IMR-90 (cell line): Measurements from ENCODE around the gene COL2A1. TPM values are rescaled to one million over a fixed set of nuclear protein-coding genes. Genes with fewer than 3 reads are reported as not detected.

Source experiments
- ATAC-seq: fragments of 200-7000 bp; cut with Tn5 transposase; 2 replicates; pipeline ENCODE4 v1.9.1; 2020; ENCODE audit warnings: low read depth, mild to moderate bottlenecking, moderate library complexity
- BruUV-seq: library from RNA; stranded (reverse); fragments of 400-500 nt; replicated peaks from 2 replicates; lab custom pipeline; 2021; lab: Mats Ljungman, UMichigan
- CTCF ChIA-PET: fragments of 300-600 bp; formaldehyde crosslinking; extraction: SDS; loops from one replicate; lab custom pipeline; 2021; ENCODE audit warnings: antibody characterized with exemption; lab: Yijun Ruan, JAX
- POLR2A ChIA-PET: fragments of 300-600 bp; sonication (Branson Sonifier 250); formaldehyde crosslinking; loops from one replicate; lab custom pipeline; 2022; ENCODE audit warnings: antibody characterized with exemption; ENCODE audit not compliant: unreplicated experiment; lab: Charles Lee
- DNase-seq: peaks from one replicate; pipeline ENCODE4 v3.0.0; 2013
- H2AFZ ChIP-seq: replicated peaks from 2 replicates; pipeline ENCODE3; 2013; ENCODE audit warnings: low read length, mild to moderate bottlenecking; ENCODE audit not compliant: poor library complexity
- H2AK5ac ChIP-seq: 2 replicates; pipeline ENCODE4 v1.6.1; 2013; ENCODE audit warnings: low read depth, low read length, inconsistent platforms
- H2AK9ac ChIP-seq: replicated peaks from 2 replicates; pipeline ENCODE3; 2013; ENCODE audit warnings: mild to moderate bottlenecking, low read depth, low read length, moderate library complexity; ENCODE audit not compliant: poor library complexity
- H2BK120ac ChIP-seq: 2 replicates; pipeline ENCODE4 v1.6.1; 2013; ENCODE audit warnings: low read depth, low read length, inconsistent platforms
- H2BK15ac ChIP-seq: 3 replicates; pipeline ENCODE4 v1.6.1; 2013; ENCODE audit warnings: low read depth, low read length, inconsistent platforms
- H2BK20ac ChIP-seq: 2 replicates; pipeline ENCODE4 v1.6.1; 2013; ENCODE audit warnings: low read depth, mild to moderate bottlenecking, inconsistent platforms, low read length, moderate library complexity
- H2BK5ac ChIP-seq: 2 replicates; pipeline ENCODE4 v1.6.1; 2013; ENCODE audit warnings: mild to moderate bottlenecking, low read depth, low read length, inconsistent platforms; ENCODE audit not compliant: poor library complexity, severe bottlenecking
- H3K14ac ChIP-seq: replicated peaks from 2 replicates; pipeline ENCODE4 v1.6.1; 2013; ENCODE audit warnings: low read depth, low read length, inconsistent platforms
- H3K18ac ChIP-seq: 2 replicates; pipeline ENCODE4 v1.6.1; 2013; ENCODE audit warnings: low read depth, low read length, control low read depth
- H3K23ac ChIP-seq: 2 replicates; pipeline ENCODE4 v1.6.1; 2013; ENCODE audit warnings: low read depth, low read length, inconsistent platforms
- H3K27ac ChIP-seq: 2 replicates; pipeline ENCODE4 v1.5.1; 2013; ENCODE audit warnings: mild to moderate bottlenecking, control low read depth, low read length; ENCODE audit not compliant: insufficient read depth
- H3K27me3 ChIP-seq: 2 replicates; pipeline ENCODE4 v1.6.1; 2013; ENCODE audit warnings: low read length; ENCODE audit not compliant: control insufficient read depth, insufficient read depth
- H3K36me3 ChIP-seq: 2 replicates; pipeline ENCODE4 v1.6.1; 2013; ENCODE audit warnings: low read length, mixed read lengths; ENCODE audit not compliant: control insufficient read depth, insufficient read depth
- H3K4ac ChIP-seq: 2 replicates; pipeline ENCODE4 v1.6.1; 2013; ENCODE audit warnings: low read depth, low read length, inconsistent platforms
- H3K4me1 ChIP-seq: 2 replicates; pipeline ENCODE4 v1.6.1; 2013; ENCODE audit warnings: low read length, mixed read lengths; ENCODE audit not compliant: control insufficient read depth, insufficient read depth
- H3K4me2 ChIP-seq: 2 replicates; pipeline ENCODE4 v1.6.1; 2013; ENCODE audit warnings: low read depth, mild to moderate bottlenecking, control low read depth, low read length, moderate library complexity
- H3K4me3 ChIP-seq: 2 replicates; pipeline ENCODE4 v1.5.1; 2013; ENCODE audit warnings: low read depth, mild to moderate bottlenecking, control low read depth, low read length, moderate library complexity; ENCODE audit not compliant: insufficient read depth
- H3K56ac ChIP-seq: 2 replicates; pipeline ENCODE4 v1.6.1; 2013; ENCODE audit warnings: low read length, inconsistent platforms; ENCODE audit not compliant: insufficient read depth; ENCODE audit errors: extremely low read depth
- H3K79me1 ChIP-seq, 2 experiments: 2 replicates each; pipeline ENCODE4 v1.6.1; 2013; ENCODE audit warnings: low read length in 2 of 2, inconsistent platforms in 1 of 2, low read depth in 1 of 2
- H3K9ac ChIP-seq: 2 replicates; pipeline ENCODE4 v1.6.1; 2013; ENCODE audit warnings: low read depth, low read length, control low read depth
- H3K9me1 ChIP-seq: 2 replicates; pipeline ENCODE4 v1.6.1; 2013; ENCODE audit warnings: low read length, inconsistent platforms; ENCODE audit not compliant: insufficient read depth
- H3K9me3 ChIP-seq: 2 replicates; pipeline ENCODE4 v1.6.1; 2013; ENCODE audit warnings: low read length; ENCODE audit not compliant: control insufficient read depth, insufficient read depth
- H4K20me1 ChIP-seq: 2 replicates; pipeline ENCODE4 v1.6.1; 2013; ENCODE audit warnings: low read length, inconsistent platforms; ENCODE audit not compliant: insufficient read depth
- H4K5ac ChIP-seq: 2 replicates; pipeline ENCODE4 v1.6.1; 2013; ENCODE audit warnings: mild to moderate bottlenecking, low read depth, low read length, control low read depth
- H4K8ac ChIP-seq, 2 experiments: 2 replicates each; pipeline ENCODE4 v1.6.1; 2013; ENCODE audit warnings: low read depth in 2 of 2, low read length in 2 of 2, control low read depth in 1 of 2, inconsistent platforms in 1 of 2
- H4K91ac ChIP-seq: 2 replicates; pipeline ENCODE4 v1.6.1; 2013; ENCODE audit warnings: low read depth, low read length, inconsistent platforms; ENCODE audit not compliant: insufficient read depth
- CHD1 ChIP-seq: IDR thresholded peaks from 2 replicates; pipeline ENCODE4 v1.6.1; 2012; ENCODE audit warnings: low read depth, low read length, improper control_type of control experiment
- CTCF ChIP-seq: conservative IDR thresholded peaks from 2 replicates; pipeline ENCODE4 v1.5.1; 2012; ENCODE audit warnings: mild to moderate bottlenecking, low read depth, low read length, improper control_type of control experiment
- ELK1 ChIP-seq: fragments of 150-350 bp; IDR thresholded peaks from 2 replicates; pipeline ENCODE4 v1.6.1; 2016; ENCODE audit warnings: low read depth, mild to moderate bottlenecking, low read length, moderate library complexity, borderline replicate concordance
- MXI1 ChIP-seq: IDR thresholded peaks from 2 replicates; pipeline ENCODE4 v1.6.1; 2012; ENCODE audit warnings: low read depth, mild to moderate bottlenecking, low read length, moderate library complexity, borderline replicate concordance
- POLR2A ChIP-seq: IDR thresholded peaks from 2 replicates; pipeline ENCODE4 v1.6.1; 2012; ENCODE audit warnings: mild to moderate bottlenecking, low read depth, low read length
- RAD21 ChIP-seq: IDR thresholded peaks from 2 replicates; pipeline ENCODE4 v1.6.1; 2012; ENCODE audit warnings: low read length, improper control_type of control experiment
- whole genome bisulfite sequencing, 2 experiments: methylation state at CpG; one replicate each; pipeline versions ENCODE4 v1.1.5 to v1.1.7; 2013; ENCODE audit warnings: missing lambda C conversion rate in 2 of 2; ENCODE audit not compliant: insufficient read length in 1 of 2; ENCODE audit errors: extremely low coverage in 2 of 2; 5-methylcytosine and 5-hydroxymethylcytosine counted together
- dilution Hi-C: fragments of 300-500 bp; cut with HindIII; formaldehyde crosslinking; loops from one replicate; pipeline ENCODE4 v1.14.3; 2018; ENCODE audit warnings: low sequenced_read_pairs; ENCODE audit not compliant: unreplicated experiment
- in situ Hi-C: fragments of 300-500 bp; cut with MboI; formaldehyde crosslinking; loops from 3 replicates; pipeline ENCODE4 v1.14.3; 2019; ENCODE audit warnings: low sequenced_read_pairs, inconsistent platforms, mixed read lengths
- intact Hi-C: fragments of 100-400 bp; cut with micrococcal nuclease; formaldehyde crosslinking; loops from 2 replicates; pipeline ENCODE4 v1.10.0; 2022
- polyA plus RNA-seq, 3 experiments: library from polyadenylated mRNA; depleted of rRNA; stranded (reverse); fragments of >200 nt; gene quantifications; 2 replicates each; pipeline ENCODE4 v1.2.3, GENCODE V29; 2012; ENCODE audit warnings: low replicate concordance in 1 of 3
- total RNA-seq: library from RNA; depleted of rRNA; stranded (reverse); fragments of >200 nt; gene quantifications from 2 replicates; pipeline ENCODE4 v1.2.3, GENCODE V29; 2012

The COL2A1 gene
- total and polyA plus RNA-seq, 2 of the 4 experiments (the other 2 are of a cell fraction), result 0.05 TPM; not detected in 1

DNA sequence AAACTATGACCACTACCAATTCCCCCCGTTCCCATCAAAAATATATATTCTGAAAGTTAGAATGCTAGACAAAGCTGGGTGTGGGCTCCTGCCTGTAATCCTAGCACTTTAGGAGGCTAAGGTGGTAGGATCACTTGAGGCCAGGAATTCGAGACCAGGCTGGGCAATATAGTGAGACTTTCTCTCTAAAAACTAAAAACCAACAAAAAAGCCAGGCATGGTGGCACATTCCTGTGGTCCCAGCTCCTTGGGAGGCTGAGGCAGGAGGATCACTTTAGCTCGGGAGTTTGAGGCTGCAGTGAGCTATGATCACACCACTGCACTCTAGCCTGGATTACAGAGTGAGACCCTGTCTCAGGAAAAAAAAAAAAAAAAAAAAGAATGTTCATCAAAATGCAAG is 48.8 kb upstream of the COL2A1 start:
- Histone ChIP-seq H3K14ac (no peak overlapping the region), H4K5ac (no peak overlapping the region), H2AK5ac (no peak overlapping the region), H2AFZ (no peak overlapping the region), H3K56ac (no peak overlapping the region), H3K9me1 (0 out of 2 replicates have a peak, but pooled peaks cover 2% of the 10 kb centered on the region), H2AK9ac (no peak overlapping the region), H3K36me3 (peaks cover 1% of the 10 kb centered on the region; the same call in 1 of the 2 replicates), H3K27ac (no peak overlapping the region), H3K9ac (no peak overlapping the region), H4K91ac (no peak overlapping the region), H4K20me1 (no peaks in the 10 kb centered on the region), H3K18ac (no peak overlapping the region), H3K4me1 (no peaks in the 10 kb centered on the region), H3K9me3 (no peaks in the 10 kb centered on the region), H2BK120ac (no peak overlapping the region), H4K8ac (no peak overlapping the region), H3K23ac (no peak overlapping the region), H3K27me3 (no peaks in the 10 kb centered on the region), H3K79me1 (0 out of 4 replicates have a peak, but pooled peaks cover 0 to 3% of the 10 kb centered on the region in 2 experiments), H3K4ac (no peak overlapping the region), H2BK20ac (no peak overlapping the region), H2BK5ac (no peak overlapping the region), H3K4me3 (no peak overlapping the region), H3K4me2 (no peak overlapping the region), H2BK15ac (no peak overlapping the region)
- CTCF ChIA-PET, result no interaction called here
- BruUV-seq, result no TSS peak
- DNase-seq, result no peak
- no CpG with 5 or more reads among the region's 3 CpGs for WGBS, 2 experiments
- POLR2A ChIA-PET, result no interaction called here
- intact Hi-C loops, result no loop called here
- in situ Hi-C loops, result no loop called here
- no peak for ATAC-seq
- dilution Hi-C loops, result no loop called here
- TF ChIP-seq MXI1 (no peak), CHD1 (no peak), POLR2A (no peak), CTCF (no peak), RAD21 (no peak), ELK1 (no peak)
